Progenitor cell of endocrine pancreas (in vitro differentiated cells): ENCODE data around the gene MYL2. TPM values are rescaled to one million over a fixed set of nuclear protein-coding genes. Genes with fewer than 3 reads are reported as not detected.

Experiments used
- DNase-seq: peaks from one replicate; pipeline ENCODE4 v3.0.0; 2021; ENCODE audit warnings: low spot score; ENCODE audit not compliant: unreplicated experiment
- H3K27ac Mint-ChIP-seq: 2 replicates; pipeline ENCODE4 v1.8.0; 2021; ENCODE audit warnings: mild to moderate bottlenecking, moderate library complexity, mixed read lengths
- H3K27me3 Mint-ChIP-seq: 2 replicates; pipeline ENCODE4 v1.8.0; 2021; ENCODE audit warnings: mixed read lengths
- H3K36me3 Mint-ChIP-seq: 2 replicates; pipeline ENCODE4 v1.8.0; 2022; ENCODE audit warnings: mixed read lengths; ENCODE audit not compliant: insufficient read depth
- H3K4me1 Mint-ChIP-seq: 2 replicates; pipeline ENCODE4 v1.8.0; 2021; ENCODE audit warnings: low read depth, mixed read lengths
- H3K4me3 Mint-ChIP-seq: 2 replicates; pipeline ENCODE4 v1.8.0; 2021; ENCODE audit warnings: low read depth, mild to moderate bottlenecking, moderate library complexity, mixed read lengths
- H3K9me3 Mint-ChIP-seq: 2 replicates; pipeline ENCODE4 v1.8.0; 2021; ENCODE audit warnings: low read depth, mixed read lengths
- total RNA-seq: library from RNA; stranded (reverse); gene quantifications from 2 replicates; pipeline ENCODE4 v1.2.1, GENCODE V29; 2021
- TF ChIP-seq, protein P1 (sequence below): fragments of 200-600 bp; sonication (generic); IDR thresholded peaks from one replicate; pipeline ENCODE4 v1.5.0; 2021; ENCODE audit warnings: antibody characterized with exemption, mild to moderate bottlenecking; ENCODE audit not compliant: unreplicated experiment

The MYL2 gene
- total RNA-seq, 1 donor from 2014 or later, result not detected

DNA sequence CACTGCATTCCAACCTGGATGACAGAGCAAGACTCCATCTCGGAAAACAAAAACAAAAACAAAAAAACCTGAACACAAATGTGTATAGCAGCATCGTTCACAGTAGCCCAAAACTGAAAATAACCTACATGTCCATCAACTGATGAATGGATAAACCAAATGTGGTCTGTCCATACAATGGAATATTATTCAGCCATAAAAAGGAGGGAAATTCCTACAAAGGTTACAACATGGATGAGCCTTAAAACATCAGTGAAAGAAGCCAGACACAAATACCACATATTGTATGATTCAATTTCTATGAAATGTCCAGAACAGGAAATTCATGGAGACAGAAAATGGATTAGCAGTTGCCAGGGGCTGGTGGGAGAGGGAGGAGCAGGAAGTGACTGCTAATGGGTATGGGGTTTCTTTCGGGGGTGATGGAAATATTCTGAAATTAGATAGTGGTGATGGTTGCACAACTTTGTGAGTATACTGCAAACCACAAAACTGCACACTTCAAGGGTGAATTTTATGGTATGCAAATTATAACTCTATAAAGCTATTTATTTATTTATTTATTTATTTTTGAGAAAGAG is 4.0 kb downstream of the MYL2 start:
- Mint-ChIP-seq H3K4me1 (peaks cover 7% of the 10 kb centered on the region), H3K27ac (no peak overlapping the region), H3K27me3 (peaks cover 13% of the 10 kb centered on the region), H3K36me3 (no peaks in the 10 kb centered on the region), H3K4me3 (no peak overlapping the region), H3K9me3 (no peaks in the 10 kb centered on the region)
- no peak for DNase-seq
- TF ChIP-seq, protein P1, sequence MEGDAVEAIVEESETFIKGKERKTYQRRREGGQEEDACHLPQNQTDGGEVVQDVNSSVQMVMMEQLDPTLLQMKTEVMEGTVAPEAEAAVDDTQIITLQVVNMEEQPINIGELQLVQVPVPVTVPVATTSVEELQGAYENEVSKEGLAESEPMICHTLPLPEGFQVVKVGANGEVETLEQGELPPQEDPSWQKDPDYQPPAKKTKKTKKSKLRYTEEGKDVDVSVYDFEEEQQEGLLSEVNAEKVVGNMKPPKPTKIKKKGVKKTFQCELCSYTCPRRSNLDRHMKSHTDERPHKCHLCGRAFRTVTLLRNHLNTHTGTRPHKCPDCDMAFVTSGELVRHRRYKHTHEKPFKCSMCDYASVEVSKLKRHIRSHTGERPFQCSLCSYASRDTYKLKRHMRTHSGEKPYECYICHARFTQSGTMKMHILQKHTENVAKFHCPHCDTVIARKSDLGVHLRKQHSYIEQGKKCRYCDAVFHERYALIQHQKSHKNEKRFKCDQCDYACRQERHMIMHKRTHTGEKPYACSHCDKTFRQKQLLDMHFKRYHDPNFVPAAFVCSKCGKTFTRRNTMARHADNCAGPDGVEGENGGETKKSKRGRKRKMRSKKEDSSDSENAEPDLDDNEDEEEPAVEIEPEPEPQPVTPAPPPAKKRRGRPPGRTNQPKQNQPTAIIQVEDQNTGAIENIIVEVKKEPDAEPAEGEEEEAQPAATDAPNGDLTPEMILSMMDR, result no peak

DNA sequence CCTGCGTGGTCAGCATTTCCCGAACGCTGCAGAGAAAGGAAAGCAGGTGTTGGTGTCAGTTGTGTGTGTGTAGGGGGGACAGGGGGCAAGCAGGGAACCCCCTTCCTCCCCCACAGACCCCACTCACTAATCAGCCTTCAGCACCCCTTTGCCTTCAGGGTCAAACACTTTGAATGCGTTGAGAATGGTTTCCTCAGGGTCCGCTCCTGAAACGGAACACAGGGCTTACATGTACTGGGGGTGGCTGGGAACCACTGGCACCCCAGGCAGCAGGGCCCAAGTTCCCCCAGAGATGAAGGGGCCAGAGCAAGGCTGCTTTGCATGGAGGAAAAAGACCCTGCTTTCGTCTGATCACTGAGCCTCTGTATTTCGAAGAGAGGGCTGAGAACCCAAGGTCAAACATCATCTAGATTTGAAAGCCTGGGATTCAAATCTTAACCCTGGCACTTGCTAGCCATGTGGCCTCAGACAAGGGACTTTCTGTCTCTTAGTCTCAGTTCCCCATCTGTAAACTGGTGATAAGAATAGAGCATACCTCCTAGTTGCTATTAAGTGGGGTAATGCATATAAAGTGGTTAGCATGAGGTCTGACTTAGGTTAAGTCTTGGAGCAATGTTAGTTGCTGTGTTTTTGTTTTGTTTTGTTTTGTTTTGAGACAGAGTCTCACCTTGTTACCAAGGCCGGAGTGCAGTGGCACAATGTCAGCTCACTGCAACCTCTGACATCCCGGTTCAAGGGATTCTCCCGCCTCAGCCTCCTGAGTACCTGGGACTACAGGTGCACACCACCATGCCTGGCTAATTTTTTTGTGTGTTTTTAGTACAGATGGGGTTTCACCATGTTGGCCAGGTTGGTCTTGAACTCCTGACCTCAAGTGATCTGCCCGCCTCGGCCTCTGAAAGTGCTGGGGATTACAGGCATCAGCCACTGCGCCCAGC is 7.0 kb downstream of the MYL2 start:
- Mint-ChIP-seq H3K4me1 (no peaks in the 10 kb centered on the region), H3K9me3 (no peaks in the 10 kb centered on the region), H3K4me3 (no peak overlapping the region), H3K27ac (no peak overlapping the region), H3K36me3 (no peaks in the 10 kb centered on the region), H3K27me3 (peaks cover 11% of the 10 kb centered on the region)
- TF ChIP-seq, protein P1, result no peak
- DNase-seq, result no peak

DNA sequence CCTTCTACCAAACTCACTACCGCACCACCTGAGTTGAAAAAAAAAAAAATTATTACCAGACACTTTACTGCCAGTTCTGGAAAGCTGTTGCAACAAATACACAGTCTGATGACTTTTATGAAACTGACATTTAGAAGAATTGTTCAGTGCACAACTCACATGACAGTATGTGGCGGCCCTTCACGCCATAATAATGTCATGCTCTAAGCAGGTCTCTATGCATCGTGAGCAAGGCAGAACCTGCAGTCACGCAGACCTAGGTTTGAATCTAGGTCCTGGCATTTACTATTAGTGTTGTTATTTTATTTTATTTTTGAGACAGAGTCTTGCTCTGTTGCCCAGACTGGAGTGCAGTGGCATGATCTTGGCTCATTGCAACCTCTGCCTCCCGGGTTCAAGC is 8.1 kb downstream of the MYL2 start:
- no peak overlapping the region for H3K4me3 Mint-ChIP-seq
- no peaks in the 10 kb centered on the region for H3K9me3 Mint-ChIP-seq
- no peaks in the 10 kb centered on the region for H3K4me1 Mint-ChIP-seq
- H3K27ac Mint-ChIP-seq, result no peak overlapping the region
- peaks cover 12% of the 10 kb centered on the region for H3K27me3 Mint-ChIP-seq
- TF ChIP-seq, protein P1, result no peak
- H3K36me3 Mint-ChIP-seq, result no peaks in the 10 kb centered on the region
- DNase-seq, result no peak

DNA sequence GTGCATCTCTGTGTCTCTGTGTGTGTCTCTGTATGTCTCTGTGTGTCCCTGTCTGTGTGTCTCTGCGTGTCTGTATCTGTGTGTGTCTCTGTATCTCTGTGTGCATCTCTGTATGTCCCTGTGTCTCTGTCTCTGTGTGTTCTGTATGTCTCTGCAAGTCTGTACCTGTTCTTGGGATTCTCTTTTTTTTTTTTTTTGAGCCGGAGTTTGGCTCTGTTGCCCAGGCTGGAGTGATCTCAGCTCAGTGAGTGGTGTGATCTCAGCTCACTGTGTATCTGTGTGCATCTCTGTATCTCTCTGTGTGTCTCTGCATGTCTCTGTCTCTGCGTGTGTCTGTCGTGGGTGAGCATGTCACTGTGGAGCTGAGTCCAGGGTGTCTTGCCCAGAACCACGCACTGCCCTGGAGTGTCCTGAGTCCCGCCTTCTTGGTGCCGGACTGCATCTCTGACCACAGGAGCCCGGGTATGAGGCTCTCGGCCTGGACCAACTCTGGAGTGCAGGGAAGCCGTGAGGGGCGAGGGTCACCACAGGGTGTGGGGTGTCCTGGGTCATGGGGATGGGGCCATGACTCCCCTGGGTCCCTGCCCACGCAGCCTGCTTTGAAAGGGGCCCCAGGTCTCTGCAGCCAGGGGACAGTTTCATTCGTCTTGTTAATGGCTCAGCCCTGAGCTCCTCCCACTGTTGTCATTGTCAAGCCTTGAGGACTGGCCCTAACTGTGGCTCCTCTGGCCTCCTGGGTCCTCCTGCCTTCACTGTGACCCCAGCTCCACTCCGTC is 11.8 kb downstream of the MYL2 start:
- Mint-ChIP-seq H3K9me3 (peaks cover under 1% of the 10 kb centered on the region), H3K36me3 (no peaks in the 10 kb centered on the region), H3K27me3 (peaks cover 8% of the 10 kb centered on the region), H3K27ac (no peak overlapping the region), H3K4me3 (no peak overlapping the region), H3K4me1 (no peaks in the 10 kb centered on the region)
- no peak for DNase-seq
- TF ChIP-seq, protein P1, result no peak

DNA sequence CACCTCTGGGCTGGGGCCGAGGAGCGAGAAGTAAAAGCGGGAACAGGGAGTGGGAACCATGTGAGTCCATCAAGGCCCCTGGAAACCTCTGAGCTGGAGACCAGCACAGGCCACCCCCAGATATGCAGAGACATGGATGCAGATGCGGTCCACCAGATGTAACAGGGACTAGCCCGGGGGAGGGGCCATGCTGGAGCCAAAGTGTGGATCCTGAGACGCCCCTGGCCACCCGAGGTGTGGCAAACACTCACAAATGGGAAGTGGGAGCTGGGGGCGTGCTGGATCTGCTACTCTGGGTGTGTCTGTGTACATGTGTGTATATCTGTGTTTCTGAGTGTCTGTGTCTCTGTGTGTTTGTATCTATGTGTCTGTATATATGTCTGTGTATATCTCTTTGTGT is 12.8 kb downstream of the MYL2 start:
- peaks cover 3% of the 10 kb centered on the region for H3K9me3 Mint-ChIP-seq
- no peak for DNase-seq
- H3K27ac Mint-ChIP-seq, result peak overlapping the region; percentile 59
- H3K36me3 Mint-ChIP-seq, result no peaks in the 10 kb centered on the region
- TF ChIP-seq, protein P1, result no peak
- no peaks in the 10 kb centered on the region for H3K4me1 Mint-ChIP-seq
- no peak overlapping the region for H3K4me3 Mint-ChIP-seq
- peaks cover 8% of the 10 kb centered on the region for H3K27me3 Mint-ChIP-seq
